Liver (tissue), 9 donors: ENCODE measurements around the gene PIKFYVE. TPM values are rescaled to one million over a fixed set of nuclear protein-coding genes. Genes with fewer than 3 reads are reported as not detected.

ENCODE experiments used
- DNase-seq: peaks from one replicate; pipeline ENCODE4 v3.0.0-alpha.2; 2017; ENCODE audit warnings: low spot score
- H3K27ac ChIP-seq, 2 donors: one replicate each; pipeline ENCODE4 v1.7.0; 2013; ENCODE audit warnings: inconsistent platforms in 2 of 2, low read length in 2 of 2, control low read depth in 1 of 2, low read depth in 1 of 2, mild to moderate bottlenecking in 1 of 2
- H3K27me3 ChIP-seq, 4 donors: one replicate each; pipeline versions ENCODE4 v1.6.1 to v1.7.0; 2013; ENCODE audit warnings: low read length in 3 of 4, inconsistent platforms in 1 of 4, mild to moderate bottlenecking in 1 of 4, moderate library complexity in 1 of 4; ENCODE audit not compliant: control insufficient read depth in 4 of 4, insufficient read depth in 4 of 4
- H3K36me3 ChIP-seq, 4 donors: one replicate each; pipeline versions ENCODE4 v1.6.1 to v1.7.0; 2013; ENCODE audit warnings: low read length in 3 of 4, mild to moderate bottlenecking in 3 of 4, low read depth in 1 of 4, moderate library complexity in 1 of 4; ENCODE audit not compliant: control insufficient read depth in 4 of 4, insufficient read depth in 3 of 4
- H3K4me1 ChIP-seq, 4 donors: one replicate each; pipeline versions ENCODE4 v1.6.1 to v1.7.0; 2013; ENCODE audit warnings: low read length in 3 of 4, mild to moderate bottlenecking in 3 of 4, moderate library complexity in 1 of 4; ENCODE audit not compliant: control insufficient read depth in 4 of 4, insufficient read depth in 4 of 4
- H3K4me3 ChIP-seq, 3 donors: one replicate each; pipeline versions ENCODE4 v1.6.1 to v1.7.0; 2013; ENCODE audit warnings: low read length in 3 of 3, control low read depth in 1 of 3, low read depth in 1 of 3, mild to moderate bottlenecking in 1 of 3
- H3K9ac ChIP-seq, 2 donors: one replicate each; pipeline ENCODE4 v1.7.0; 2013; ENCODE audit warnings: low read length in 2 of 2, mild to moderate bottlenecking in 2 of 2, moderate library complexity in 2 of 2, control low read depth in 1 of 2, low read depth in 1 of 2
- H3K9me3 ChIP-seq, 4 donors: one replicate each; pipeline versions ENCODE4 v1.6.1 to v1.7.0; 2013; ENCODE audit warnings: low read length in 3 of 4; ENCODE audit not compliant: control insufficient read depth in 4 of 4
- CTCF ChIP-seq: fragments of 150-350 bp; IDR thresholded peaks from 2 replicates; pipeline ENCODE4 v1.5.1; 2017; ENCODE audit warnings: improper control_type of control experiment, low read depth, low read length; ENCODE audit not compliant: missing input control
- EGR1 ChIP-seq, 2 donors: IDR thresholded peaks; 2 replicates each; pipeline ENCODE4 v1.6.1; 2016 to 2018; ENCODE audit warnings: antibody characterized with exemption in 2 of 2, low read depth in 2 of 2
- FOXA1 ChIP-seq: IDR thresholded peaks from 2 replicates; pipeline ENCODE4 v1.6.1; 2016; ENCODE audit warnings: antibody characterized with exemption
- FOXA2 ChIP-seq: IDR thresholded peaks from 2 replicates; pipeline ENCODE4 v1.6.1; 2016; ENCODE audit warnings: antibody characterized with exemption
- GABPA ChIP-seq, 2 donors: IDR thresholded peaks in 1 of 2; conservative IDR thresholded peaks in 1 of 2; 2 replicates each; pipeline ENCODE4 v1.6.1; 2016; ENCODE audit warnings: antibody characterized with exemption in 2 of 2, mild to moderate bottlenecking in 1 of 2, moderate library complexity in 1 of 2
- HNF4A ChIP-seq, 2 donors: conservative IDR thresholded peaks; 2 replicates each; pipeline ENCODE4 v1.6.1; 2016; ENCODE audit warnings: antibody characterized with exemption in 2 of 2, mild to moderate bottlenecking in 2 of 2
- HNF4G ChIP-seq: IDR thresholded peaks from 2 replicates; pipeline ENCODE4 v1.6.1; 2016; ENCODE audit warnings: antibody characterized with exemption
- JUND ChIP-seq, 2 donors: IDR thresholded peaks; 2 replicates each; pipeline ENCODE4 v1.6.1; 2016; ENCODE audit warnings: antibody characterized with exemption in 2 of 2
- NR2F2 ChIP-seq: IDR thresholded peaks from 2 replicates; pipeline ENCODE4 v1.6.1; 2016; ENCODE audit warnings: antibody characterized with exemption
- RAD21 ChIP-seq, 2 donors: IDR thresholded peaks; 2 replicates each; pipeline ENCODE4 v1.6.1; 2016; ENCODE audit warnings: antibody characterized with exemption in 2 of 2, mild to moderate bottlenecking in 2 of 2
- REST ChIP-seq: IDR thresholded peaks from 2 replicates; pipeline ENCODE4 v1.6.1; 2016; ENCODE audit warnings: antibody characterized with exemption, mild to moderate bottlenecking
- RXRA ChIP-seq, 2 donors: IDR thresholded peaks; 2 replicates each; pipeline ENCODE4 v1.6.1; 2017 to 2018; ENCODE audit warnings: antibody characterized with exemption in 2 of 2, mild to moderate bottlenecking in 1 of 2
- SP1 ChIP-seq: IDR thresholded peaks from 2 replicates; pipeline ENCODE4 v1.6.1; 2018; ENCODE audit warnings: antibody characterized with exemption, mild to moderate bottlenecking
- TAF1 ChIP-seq: conservative IDR thresholded peaks from 2 replicates; pipeline ENCODE4 v1.6.1; 2016; ENCODE audit warnings: antibody characterized with exemption, mild to moderate bottlenecking
- YY1 ChIP-seq: IDR thresholded peaks from 2 replicates; pipeline ENCODE4 v1.6.1; 2016; ENCODE audit warnings: antibody characterized with exemption, mild to moderate bottlenecking
- WGBS: extraction: QIAGEN DNeasy Blood & Tissue Kit; methylation state at CpG from one replicate; pipeline ENCODE4 v1.1.7; 2013; 5-methylcytosine and 5-hydroxymethylcytosine counted together
- polyA plus RNA-seq, 2 donors: library from polyadenylated mRNA; stranded (reverse) in 1 of 2; unstranded in 1 of 2; fragments of 200-250 nt in 1 of 2; fragments of >200 nt in 1 of 2; fragmentation: Nextera tagmentation in 1 of 2; extraction: Ambion mirVana in 1 of 2; gene quantifications; one replicate each; pipeline versions ENCODE4 v1.2.1 to v1.2.3, GENCODE V29; 2013 to 2015
- total RNA-seq, 2 donors: library from RNA; depleted of rRNA; stranded (reverse); fragments of >200 nt; gene quantifications; one replicate each; pipeline ENCODE4 v1.2.3, GENCODE V29; 2014
- TF ChIP-seq, protein P1 (sequence below): IDR thresholded peaks from 2 replicates; pipeline ENCODE4 v1.6.1; 2016; ENCODE audit warnings: antibody characterized with exemption
- TF ChIP-seq, protein P2 (sequence below): IDR thresholded peaks from 2 replicates; pipeline ENCODE4 v1.6.1; 2016; ENCODE audit warnings: antibody characterized with exemption
- TF ChIP-seq, protein P3 (sequence below): IDR thresholded peaks from 2 replicates; pipeline ENCODE4 v1.6.1; 2016; ENCODE audit warnings: antibody characterized with exemption
- donor health status: healthy.
- donor health status: healthy.
- donor health status: healthy.
- donor health status: healthy.
- donor health status: healthy.

The PIKFYVE gene
- total and polyA plus RNA-seq, 4 donors, result 3.5 to 23.1 (median 9.1) TPM

DNA sequence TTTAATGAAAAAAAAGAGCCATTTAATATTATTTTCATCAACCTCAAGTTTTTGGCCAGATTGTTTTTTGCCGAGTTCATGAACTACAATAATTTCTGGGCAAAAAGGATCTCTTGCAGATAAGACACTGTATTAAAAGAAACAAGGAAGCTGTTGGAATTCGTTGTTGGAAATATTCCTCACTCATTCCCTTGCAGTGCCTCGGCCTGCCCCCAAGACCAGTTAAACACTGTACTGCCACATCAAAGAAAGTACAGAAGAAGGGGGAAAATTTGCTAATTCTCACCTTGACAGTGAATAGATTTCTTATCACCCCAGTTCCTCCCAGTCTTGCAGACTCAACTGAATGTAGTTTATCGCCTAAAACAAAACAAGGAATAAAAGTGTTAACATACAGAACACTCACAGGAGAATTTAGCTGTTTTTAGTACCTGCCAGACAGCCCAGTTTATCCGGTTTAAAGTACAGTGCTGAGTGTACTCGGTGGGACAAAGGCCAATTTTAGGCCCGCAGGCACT lies 12.4 kb upstream of the PIKFYVE start:
- Histone ChIP-seq H3K27me3 (no peaks in the 10 kb centered on the region), H3K4me1 (peaks cover 2 to 62% (median 55%) of the 10 kb centered on the region in 4 donors), H3K9me3 (no peaks in the 10 kb centered on the region), H3K4me3 (peak overlapping the region; percentile 80 to 93 (median 82)), H3K27ac (peak overlapping the region; percentile 81 to 86), H3K36me3 (peaks cover 0 to 6% (median 2%) of the 10 kb centered on the region in 4 donors), H3K9ac (peak overlapping the region; percentile 57 to 85)
- no peak for DNase-seq
- no peak for TF ChIP-seq TAF1
- no peak for TF ChIP-seq FOXA2
- TF ChIP-seq RXRA (IDR thresholded peaks at IDR 0.05), result no peak
- TF ChIP-seq HNF4A (conservative IDR thresholded peaks at IDR 0.05), result peak; percentile 91 to 95
- TF ChIP-seq, protein P1, sequence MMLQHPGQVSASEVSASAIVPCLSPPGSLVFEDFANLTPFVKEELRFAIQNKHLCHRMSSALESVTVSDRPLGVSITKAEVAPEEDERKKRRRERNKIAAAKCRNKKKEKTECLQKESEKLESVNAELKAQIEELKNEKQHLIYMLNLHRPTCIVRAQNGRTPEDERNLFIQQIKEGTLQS, result no peak
- peak; percentile 52 for TF ChIP-seq REST
- TF ChIP-seq HNF4G, result peak; percentile 74
- 3% methylated on average over 7 of the region's 7 CpGs for whole genome bisulfite sequencing

- peak; percentile 87 for DNase-seq
- Histone ChIP-seq H3K4me3 (peak overlapping the region; percentile 80 to 93 (median 82)), H3K27me3 (no peaks in the 10 kb centered on the region), H3K9ac (peak overlapping the region; percentile 65 to 78), H3K36me3 (peaks cover 0 to 6% (median 1%) of the 10 kb centered on the region in 4 donors), H3K9me3 (no peaks in the 10 kb centered on the region), H3K27ac (peak overlapping the region; percentile 81 to 86), H3K4me1 (peaks cover 2 to 56% (median 48%) of the 10 kb centered on the region in 4 donors)
- WGBS, result under 1% methylated on average over 36 of the region's 36 CpGs
- TF ChIP-seq CTCF (peak; percentile 59), NR2F2 (peak; percentile 65), REST (no peak), SP1 (peak; percentile 92), HNF4A (conservative IDR thresholded peaks at IDR 0.05) (peak in 1 of 2 donors; percentile 11), FOXA2 (peak; percentile 67), RXRA (IDR thresholded peaks at IDR 0.05) (peak; percentile 96 to 97), FOXA1 (peak; percentile 46), HNF4G (no peak), TAF1 (no peak), JUND (IDR thresholded peaks at IDR 0.05) (peak; percentile 72 to 83), GABPA (IDR thresholded peaks at IDR 0.05 in 1 of 2, conservative IDR thresholded peaks at IDR 0.05 in 1 of 2) (no peak), EGR1 (IDR thresholded peaks at IDR 0.05; ENCODE audit: low read depth in 2 of 2) (peak; percentile 31 to 82), YY1 (peak; percentile 72), RAD21 (IDR thresholded peaks at IDR 0.05) (peak; percentile 51 to 67)
- TF ChIP-seq, protein P2, sequence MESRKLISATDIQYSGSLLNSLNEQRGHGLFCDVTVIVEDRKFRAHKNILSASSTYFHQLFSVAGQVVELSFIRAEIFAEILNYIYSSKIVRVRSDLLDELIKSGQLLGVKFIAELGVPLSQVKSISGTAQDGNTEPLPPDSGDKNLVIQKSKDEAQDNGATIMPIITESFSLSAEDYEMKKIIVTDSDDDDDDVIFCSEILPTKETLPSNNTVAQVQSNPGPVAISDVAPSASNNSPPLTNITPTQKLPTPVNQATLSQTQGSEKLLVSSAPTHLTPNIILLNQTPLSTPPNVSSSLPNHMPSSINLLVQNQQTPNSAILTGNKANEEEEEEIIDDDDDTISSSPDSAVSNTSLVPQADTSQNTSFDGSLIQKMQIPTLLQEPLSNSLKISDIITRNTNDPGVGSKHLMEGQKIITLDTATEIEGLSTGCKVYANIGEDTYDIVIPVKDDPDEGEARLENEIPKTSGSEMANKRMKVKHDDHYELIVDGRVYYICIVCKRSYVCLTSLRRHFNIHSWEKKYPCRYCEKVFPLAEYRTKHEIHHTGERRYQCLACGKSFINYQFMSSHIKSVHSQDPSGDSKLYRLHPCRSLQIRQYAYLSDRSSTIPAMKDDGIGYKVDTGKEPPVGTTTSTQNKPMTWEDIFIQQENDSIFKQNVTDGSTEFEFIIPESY, result peak; percentile 89
- TF ChIP-seq, protein P3, sequence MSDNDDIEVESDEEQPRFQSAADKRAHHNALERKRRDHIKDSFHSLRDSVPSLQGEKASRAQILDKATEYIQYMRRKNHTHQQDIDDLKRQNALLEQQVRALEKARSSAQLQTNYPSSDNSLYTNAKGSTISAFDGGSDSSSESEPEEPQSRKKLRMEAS, result peak; percentile 93
- TF ChIP-seq, protein P1, result no peak
Measured at GRCh38 chr2:208254118-208254870, 11.8 kb upstream of the PIKFYVE start.
